PC-3 (cell line): ENCODE results near the gene RPS2.

Experiments used
- EZH2phosphoT487 ChIP-seq: fragments of 300-600 bp; sonication (generic); IDR thresholded peaks from 2 replicates; pipeline ENCODE4 v1.6.1; 2018; ENCODE audit warnings: mild to moderate bottlenecking, antibody characterized with exemption, low read length, borderline replicate concordance
- TF ChIP-seq, protein P1 (sequence below): fragments of 300-600 bp; sonication (generic); conservative IDR thresholded peaks from 2 replicates; pipeline ENCODE4 v1.5.1; 2017; ENCODE audit warnings: antibody characterized with exemption, low read depth, mild to moderate bottlenecking, low read length

DNA sequence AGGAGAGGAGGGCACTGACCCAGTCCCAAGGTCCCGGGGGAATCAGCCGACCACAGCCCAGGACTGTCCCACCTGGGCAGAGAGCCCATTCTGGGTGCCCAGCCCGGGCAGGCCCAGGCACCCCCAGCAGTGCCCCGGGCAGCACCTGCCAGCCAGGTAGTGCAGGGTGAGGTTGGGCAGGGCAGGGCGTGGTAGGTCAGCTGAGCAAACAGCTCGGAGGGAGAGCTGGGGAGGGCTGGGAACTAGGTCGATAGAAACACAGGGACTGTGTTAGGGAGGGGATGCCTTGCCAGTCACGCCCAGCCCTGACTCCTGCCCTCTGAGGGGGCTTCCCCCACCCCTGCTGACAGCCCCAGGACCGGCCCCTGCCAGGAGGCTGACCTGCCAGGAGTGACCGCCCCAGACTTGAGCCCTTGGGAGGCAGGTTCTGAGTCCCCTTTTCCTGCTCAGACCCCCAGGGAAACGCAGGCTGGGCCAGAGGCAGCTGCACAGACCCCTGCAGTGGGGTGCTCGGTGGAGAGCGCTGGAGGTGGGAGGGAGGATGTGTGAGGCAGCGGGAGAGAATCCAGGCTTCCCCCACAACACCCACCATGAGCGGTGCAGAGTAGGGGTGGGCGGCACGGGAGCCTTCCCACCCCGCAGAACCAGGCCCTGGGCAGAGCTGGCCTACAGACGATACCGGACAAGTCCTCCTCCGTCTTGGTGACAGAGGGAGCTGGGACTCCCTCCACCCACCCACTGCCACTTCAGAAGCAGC, 51.1 kb downstream of the RPS2 start:
- TF ChIP-seq, protein P1, sequence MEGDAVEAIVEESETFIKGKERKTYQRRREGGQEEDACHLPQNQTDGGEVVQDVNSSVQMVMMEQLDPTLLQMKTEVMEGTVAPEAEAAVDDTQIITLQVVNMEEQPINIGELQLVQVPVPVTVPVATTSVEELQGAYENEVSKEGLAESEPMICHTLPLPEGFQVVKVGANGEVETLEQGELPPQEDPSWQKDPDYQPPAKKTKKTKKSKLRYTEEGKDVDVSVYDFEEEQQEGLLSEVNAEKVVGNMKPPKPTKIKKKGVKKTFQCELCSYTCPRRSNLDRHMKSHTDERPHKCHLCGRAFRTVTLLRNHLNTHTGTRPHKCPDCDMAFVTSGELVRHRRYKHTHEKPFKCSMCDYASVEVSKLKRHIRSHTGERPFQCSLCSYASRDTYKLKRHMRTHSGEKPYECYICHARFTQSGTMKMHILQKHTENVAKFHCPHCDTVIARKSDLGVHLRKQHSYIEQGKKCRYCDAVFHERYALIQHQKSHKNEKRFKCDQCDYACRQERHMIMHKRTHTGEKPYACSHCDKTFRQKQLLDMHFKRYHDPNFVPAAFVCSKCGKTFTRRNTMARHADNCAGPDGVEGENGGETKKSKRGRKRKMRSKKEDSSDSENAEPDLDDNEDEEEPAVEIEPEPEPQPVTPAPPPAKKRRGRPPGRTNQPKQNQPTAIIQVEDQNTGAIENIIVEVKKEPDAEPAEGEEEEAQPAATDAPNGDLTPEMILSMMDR, result no peak
- TF ChIP-seq EZH2phosphoT487, result no peak
